ENCODE measurements around the gene RFESD.

RFESD gene

DNA sequence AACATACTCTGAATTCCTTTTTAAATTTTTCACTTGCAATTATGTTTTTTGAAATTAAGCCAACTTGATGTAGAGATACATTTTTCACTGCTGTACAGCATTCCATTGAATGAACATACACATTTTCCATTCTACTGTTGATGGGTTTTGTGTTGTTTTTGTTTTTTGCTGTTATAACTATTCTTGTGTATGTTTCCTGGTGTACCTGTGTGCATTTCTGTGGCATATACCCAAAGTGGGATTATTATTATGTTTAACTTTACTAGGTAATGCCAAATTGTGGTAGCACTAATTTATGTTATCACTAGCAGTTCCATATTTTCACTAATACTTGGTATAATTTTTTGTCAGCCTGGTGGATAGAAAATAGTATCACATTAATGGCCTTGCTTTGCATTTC lies 2.7 kb downstream of the RFESD start:
- Histone ChIP-seq H3K36me3 (ENCODE audit: control insufficient read depth, insufficient read depth, low read length) (no peaks in the 10 kb centered on the region), H3K4me3 (ENCODE audit: low read length) (no peak overlapping the region)

DNA sequence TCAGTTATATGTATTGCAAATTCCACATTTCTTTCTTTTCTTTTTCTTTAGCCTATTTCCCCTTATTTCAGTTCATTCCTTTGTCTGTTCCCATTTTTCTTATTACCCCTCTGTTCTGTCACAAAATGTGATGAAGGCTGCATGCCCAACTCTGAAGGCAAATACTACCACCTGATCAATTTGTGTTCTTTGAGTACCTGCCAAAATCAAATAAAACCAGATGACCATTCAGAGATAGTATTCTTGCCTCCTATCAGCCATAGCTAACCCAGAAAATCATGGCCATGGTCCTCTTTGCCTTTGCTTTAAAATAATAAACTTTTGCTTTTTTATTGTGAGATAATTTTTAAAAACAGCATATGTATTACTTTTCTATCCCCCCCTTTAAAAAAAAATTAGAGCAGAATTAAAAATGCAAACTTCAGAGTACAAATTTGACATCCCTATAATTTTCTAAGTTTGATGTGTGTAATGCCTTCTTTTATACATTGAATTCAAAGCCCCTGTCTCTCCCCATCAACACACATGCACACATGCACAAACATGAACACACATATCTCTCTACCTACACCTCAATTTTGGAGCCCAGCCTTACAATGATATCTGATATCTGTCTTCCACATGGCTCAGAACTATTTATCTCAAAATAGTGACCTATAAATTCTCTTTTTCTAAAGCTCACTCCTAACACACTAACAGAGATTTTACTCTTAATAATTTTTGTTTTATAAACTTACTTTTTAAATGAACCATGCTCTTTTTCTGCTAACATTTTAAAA lies 3.5 kb downstream of the RFESD start:
- Histone ChIP-seq H3K9ac (ENCODE audit: low read length) (no peak overlapping the region), H3K36me3 (ENCODE audit: control insufficient read depth, insufficient read depth, low read length) (no peaks in the 10 kb centered on the region), H3K27me3 (ENCODE audit: control insufficient read depth, insufficient read depth, low read length) (no peaks in the 10 kb centered on the region), H3K4me3 (ENCODE audit: low read length) (no peak overlapping the region), H3K9me3 (ENCODE audit: control insufficient read depth, low read length) (no peaks in the 10 kb centered on the region), H3K4me1 (ENCODE audit: control insufficient read depth, insufficient read depth, low read length) (no peaks in the 10 kb centered on the region)

More for the DNA sequence above, 2.7 kb downstream of the RFESD start:
- H3K4me1 ChIP-seq (ENCODE audit: control insufficient read depth, insufficient read depth, low read length): no peaks in the 10 kb centered on the region
- no peaks in the 10 kb centered on the region for H3K9me3 ChIP-seq (ENCODE audit: control insufficient read depth, low read length)
- no peak overlapping the region for H3K9ac ChIP-seq (ENCODE audit: low read length)
- H3K27me3 ChIP-seq (ENCODE audit: control insufficient read depth, insufficient read depth, low read length): no peaks in the 10 kb centered on the region

DNA sequence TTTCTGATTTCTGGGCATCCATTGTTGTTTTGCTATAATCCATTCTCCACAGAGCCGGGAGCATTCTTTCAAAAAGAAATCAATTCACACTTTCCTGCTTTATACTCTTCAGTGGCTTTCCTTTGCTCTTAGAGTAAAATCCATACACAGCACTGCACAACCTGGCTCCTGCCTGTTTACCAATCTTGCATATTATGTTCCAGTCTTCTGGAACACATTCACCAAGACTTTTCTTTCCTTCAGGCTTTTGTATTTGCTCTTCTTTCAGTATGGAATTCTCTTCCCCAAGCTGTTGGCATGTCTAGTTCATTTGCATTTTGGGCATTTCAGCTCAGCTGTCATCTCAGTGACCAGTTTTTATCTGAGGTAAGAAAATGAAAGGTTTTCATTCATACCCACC lies 6.3 kb downstream of the RFESD start:
- H3K9me3 ChIP-seq (ENCODE audit: control insufficient read depth, low read length): no peaks in the 10 kb centered on the region
- H3K36me3 ChIP-seq (ENCODE audit: control insufficient read depth, insufficient read depth, low read length): no peaks in the 10 kb centered on the region
- H3K4me3 ChIP-seq (ENCODE audit: low read length): no peak overlapping the region

DNA sequence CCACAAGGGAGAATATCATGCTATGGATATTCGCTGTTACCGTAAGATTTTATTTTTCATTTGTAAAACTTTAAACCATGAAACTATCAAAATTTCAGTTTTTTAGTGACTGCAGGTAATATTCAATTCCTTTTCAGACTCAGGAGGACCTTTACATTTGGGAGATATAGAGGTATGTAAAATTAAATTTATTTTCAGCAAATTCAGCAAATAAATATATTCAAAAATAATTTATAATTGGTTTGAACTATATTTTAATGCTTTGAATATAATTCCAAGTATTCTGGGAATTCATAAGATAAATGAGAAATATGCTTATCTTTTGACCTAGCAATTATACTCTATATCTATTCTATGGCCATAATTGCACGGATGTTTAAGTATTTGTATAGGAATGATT lies 7.6 kb downstream of the RFESD start:
- no peaks in the 10 kb centered on the region for H3K36me3 ChIP-seq (ENCODE audit: control insufficient read depth, insufficient read depth, low read length)
- H3K9me3 ChIP-seq (ENCODE audit: control insufficient read depth, low read length): no peaks in the 10 kb centered on the region
- no peaks in the 10 kb centered on the region for H3K27me3 ChIP-seq (ENCODE audit: control insufficient read depth, insufficient read depth, low read length)
- H3K4me3 ChIP-seq (ENCODE audit: low read length): no peak overlapping the region
- H3K4me1 ChIP-seq (ENCODE audit: control insufficient read depth, insufficient read depth, low read length): no peaks in the 10 kb centered on the region
- H3K9ac ChIP-seq (ENCODE audit: low read length): no peak overlapping the region

More for the DNA sequence above, 6.3 kb downstream of the RFESD start:
- no peaks in the 10 kb centered on the region for H3K4me1 ChIP-seq (ENCODE audit: control insufficient read depth, insufficient read depth, low read length)
- H3K27me3 ChIP-seq (ENCODE audit: control insufficient read depth, insufficient read depth, low read length): no peaks in the 10 kb centered on the region
- H3K9ac ChIP-seq (ENCODE audit: low read length): no peak overlapping the region

DNA sequence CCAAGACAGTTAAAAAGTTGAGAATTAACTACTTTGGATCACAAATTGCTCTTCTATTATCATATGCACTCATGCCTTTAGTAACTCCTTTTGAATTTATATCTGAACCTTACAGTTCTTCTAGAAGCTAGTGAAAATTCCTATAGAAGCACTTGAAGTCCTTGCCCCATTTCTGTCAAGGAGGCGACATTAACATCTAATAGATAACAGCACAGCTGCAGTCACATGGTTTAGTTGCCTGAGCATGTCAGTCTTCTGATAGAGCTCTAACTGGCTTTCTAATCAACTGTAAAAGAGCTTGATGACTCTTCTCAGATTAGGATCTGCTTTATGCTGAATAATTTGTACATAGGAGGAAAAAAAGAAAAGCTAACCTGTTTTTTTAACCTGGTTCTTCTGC lies 9.0 kb downstream of the RFESD start:
- no peaks in the 10 kb centered on the region for H3K4me1 ChIP-seq (ENCODE audit: control insufficient read depth, insufficient read depth, low read length)
- H3K4me3 ChIP-seq (ENCODE audit: low read length): no peak overlapping the region

DNA sequence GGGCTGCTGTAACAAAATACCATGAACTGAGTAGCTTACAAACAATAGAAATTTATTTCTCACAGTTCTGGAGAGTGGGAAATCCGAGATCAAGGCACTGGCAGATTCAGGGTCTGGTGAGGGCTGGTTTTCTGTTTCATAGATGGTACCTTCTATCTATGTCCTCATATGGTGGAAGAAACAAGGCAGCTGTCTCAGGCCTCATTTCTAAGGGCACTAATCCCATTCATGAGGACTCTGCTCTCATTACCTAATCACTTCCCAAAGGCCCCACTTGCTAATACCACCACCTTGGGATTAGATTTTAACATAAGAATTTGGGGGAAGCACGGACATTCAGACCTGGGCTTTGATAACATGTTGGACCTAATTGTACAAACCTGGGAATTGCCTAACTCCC lies 13.5 kb downstream of the RFESD start:
- H3K27me3 ChIP-seq (ENCODE audit: control insufficient read depth, insufficient read depth, low read length): no peaks in the 10 kb centered on the region
- H3K9ac ChIP-seq (ENCODE audit: low read length): no peak overlapping the region
- H3K36me3 ChIP-seq (ENCODE audit: control insufficient read depth, insufficient read depth, low read length): no peaks in the 10 kb centered on the region
- H3K4me1 ChIP-seq (ENCODE audit: control insufficient read depth, insufficient read depth, low read length): no peaks in the 10 kb centered on the region
- H3K4me3 ChIP-seq (ENCODE audit: low read length): no peak overlapping the region
- H3K9me3 ChIP-seq (ENCODE audit: control insufficient read depth, low read length): no peaks in the 10 kb centered on the region

More for the DNA sequence above, 9.0 kb downstream of the RFESD start:
- Histone ChIP-seq H3K27me3 (ENCODE audit: control insufficient read depth, insufficient read depth, low read length) (no peaks in the 10 kb centered on the region), H3K9me3 (ENCODE audit: control insufficient read depth, low read length) (no peaks in the 10 kb centered on the region), H3K36me3 (ENCODE audit: control insufficient read depth, insufficient read depth, low read length) (no peaks in the 10 kb centered on the region), H3K9ac (ENCODE audit: low read length) (no peak overlapping the region)

DNA sequence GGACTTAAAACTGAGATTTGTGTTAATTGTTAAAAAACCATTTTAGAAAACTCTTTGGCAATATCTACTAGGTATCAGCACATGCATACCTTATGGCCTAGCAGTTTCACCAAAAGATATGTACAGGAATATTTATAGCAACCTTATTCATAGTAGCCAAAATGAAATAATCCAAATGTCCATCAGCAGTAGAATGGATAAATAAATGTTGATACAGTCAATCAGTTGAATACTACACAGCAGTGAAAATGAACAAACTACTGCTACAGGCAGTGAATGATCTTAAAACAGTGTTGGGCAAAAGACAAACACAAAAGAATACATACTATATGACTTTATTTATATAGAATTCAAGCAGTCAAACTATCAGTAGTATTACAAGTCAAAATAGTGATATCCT lies 16.4 kb downstream of the RFESD start:
- Histone ChIP-seq H3K4me1 (ENCODE audit: control insufficient read depth, insufficient read depth, low read length) (no peaks in the 10 kb centered on the region), H3K4me3 (ENCODE audit: low read length) (no peak overlapping the region), H3K9ac (ENCODE audit: low read length) (no peak overlapping the region), H3K9me3 (ENCODE audit: control insufficient read depth, low read length) (no peaks in the 10 kb centered on the region), H3K27me3 (ENCODE audit: control insufficient read depth, insufficient read depth, low read length) (no peaks in the 10 kb centered on the region), H3K36me3 (ENCODE audit: control insufficient read depth, insufficient read depth, low read length) (no peaks in the 10 kb centered on the region)

DNA sequence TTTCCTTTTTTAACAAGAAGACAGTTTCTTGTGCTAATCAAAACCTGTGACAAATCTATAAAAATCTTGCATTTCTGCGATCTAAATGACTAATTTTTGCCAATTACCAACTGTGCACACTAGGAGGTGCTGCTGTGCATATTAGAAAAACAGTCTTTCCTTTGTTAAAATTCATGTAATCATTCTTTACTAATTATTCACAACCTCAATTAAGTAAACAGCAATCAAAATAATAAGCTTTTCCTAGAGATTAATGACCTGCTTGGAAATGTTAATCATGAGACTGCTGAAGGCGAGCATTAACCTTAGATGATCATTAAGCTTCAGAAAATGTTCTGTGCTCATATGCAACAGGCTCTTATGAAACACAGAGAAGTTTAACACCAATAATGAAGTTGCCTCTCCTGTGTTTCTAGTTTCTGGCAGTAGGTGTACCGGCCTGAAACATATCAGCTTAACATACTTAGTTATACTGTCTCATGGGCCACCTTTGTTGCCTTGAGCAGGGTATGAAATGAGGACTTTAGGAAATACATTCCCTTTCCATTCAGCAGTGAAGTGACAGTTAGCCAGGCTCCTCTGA lies 17.7 kb downstream of the RFESD start:
- H3K9me3 ChIP-seq (ENCODE audit: control insufficient read depth, low read length): no peaks in the 10 kb centered on the region
- H3K36me3 ChIP-seq (ENCODE audit: control insufficient read depth, insufficient read depth, low read length): no peaks in the 10 kb centered on the region
- H3K4me1 ChIP-seq (ENCODE audit: control insufficient read depth, insufficient read depth, low read length): peaks cover 2% of the 10 kb centered on the region
- no peak overlapping the region for H3K9ac ChIP-seq (ENCODE audit: low read length)
- H3K4me3 ChIP-seq (ENCODE audit: low read length): no peak overlapping the region
- no peaks in the 10 kb centered on the region for H3K27me3 ChIP-seq (ENCODE audit: control insufficient read depth, insufficient read depth, low read length)

DNA sequence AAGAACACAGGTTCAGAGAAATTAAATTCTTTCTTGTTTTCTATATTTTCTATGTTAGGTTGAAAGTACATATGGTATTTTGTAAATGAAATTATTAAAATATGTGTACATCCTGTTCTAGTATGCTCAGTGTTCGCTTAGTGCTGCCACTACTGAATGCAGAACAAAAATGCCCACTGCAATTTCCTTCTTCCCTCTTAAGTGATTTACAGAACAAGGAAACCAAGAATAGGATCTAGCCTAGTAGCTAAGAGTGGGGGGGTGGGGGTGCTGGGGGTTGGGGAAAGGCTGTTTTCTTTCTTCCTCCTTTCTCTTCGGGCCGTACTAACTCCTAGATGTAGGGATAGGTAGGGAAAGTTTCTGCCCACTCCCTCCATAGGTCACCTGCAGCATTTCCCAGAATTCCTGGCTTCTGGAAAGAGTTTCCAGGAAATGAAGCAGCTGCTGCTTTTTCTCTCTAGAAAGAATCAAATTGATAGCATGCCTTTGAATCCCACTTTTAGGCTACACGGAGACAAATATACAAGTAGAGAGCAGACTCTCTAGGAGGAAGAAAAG lies 20.6 kb downstream of the RFESD start:
- Histone ChIP-seq H3K27me3 (ENCODE audit: control insufficient read depth, insufficient read depth, low read length) (no peaks in the 10 kb centered on the region), H3K4me3 (ENCODE audit: low read length) (no peak overlapping the region), H3K9me3 (ENCODE audit: control insufficient read depth, low read length) (no peaks in the 10 kb centered on the region), H3K36me3 (ENCODE audit: control insufficient read depth, insufficient read depth, low read length) (no peaks in the 10 kb centered on the region), H3K9ac (ENCODE audit: low read length) (no peak overlapping the region), H3K4me1 (ENCODE audit: control insufficient read depth, insufficient read depth, low read length) (peaks cover 3% of the 10 kb centered on the region)

DNA sequence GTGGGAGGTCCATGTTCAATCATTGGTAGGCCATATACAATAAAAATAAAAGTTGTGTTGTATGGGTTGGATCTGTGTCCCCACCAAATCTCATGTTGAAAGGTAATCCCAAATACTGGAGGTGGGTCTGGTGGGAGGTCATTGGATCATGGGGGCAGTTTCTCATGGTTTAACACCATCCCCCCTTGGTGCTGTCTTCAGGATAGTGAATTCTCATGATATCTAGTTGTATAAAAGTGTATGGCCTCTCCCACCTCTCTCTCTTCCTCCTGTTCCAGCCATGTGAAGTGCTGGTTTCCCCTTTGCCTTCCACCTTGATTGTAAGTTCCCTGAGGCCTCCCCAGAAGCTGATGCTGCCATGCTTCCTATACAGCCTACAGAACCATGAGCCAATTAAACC lies 21.1 kb downstream of the RFESD start:
- Histone ChIP-seq H3K27me3 (ENCODE audit: control insufficient read depth, insufficient read depth, low read length) (no peaks in the 10 kb centered on the region), H3K9ac (ENCODE audit: low read length) (no peak overlapping the region), H3K4me3 (ENCODE audit: low read length) (no peak overlapping the region), H3K4me1 (ENCODE audit: control insufficient read depth, insufficient read depth, low read length) (peaks cover 3% of the 10 kb centered on the region), H3K9me3 (ENCODE audit: control insufficient read depth, low read length) (no peaks in the 10 kb centered on the region), H3K36me3 (ENCODE audit: control insufficient read depth, insufficient read depth, low read length) (no peaks in the 10 kb centered on the region)

DNA sequence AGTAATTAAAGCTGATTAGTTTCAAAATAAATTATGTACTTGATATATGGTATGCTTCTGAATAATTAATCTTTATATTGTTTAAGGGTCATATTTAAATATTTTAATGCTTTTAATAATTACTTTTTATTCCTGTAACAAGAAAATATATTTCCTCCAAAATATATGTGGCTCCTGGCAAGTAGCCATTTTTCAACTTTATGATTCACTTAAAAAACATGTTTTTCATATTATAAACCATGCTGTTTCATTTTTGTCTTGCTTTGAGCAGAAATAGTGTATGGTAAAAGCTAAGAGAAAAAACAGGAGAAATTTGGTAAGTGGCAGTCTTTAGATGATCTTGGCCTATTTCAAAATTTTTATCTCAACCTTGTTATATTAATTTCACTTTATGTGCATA lies 21.6 kb downstream of the RFESD start:
- H3K9me3 ChIP-seq (ENCODE audit: control insufficient read depth, low read length): no peaks in the 10 kb centered on the region
- no peak overlapping the region for H3K9ac ChIP-seq (ENCODE audit: low read length)
- H3K4me1 ChIP-seq (ENCODE audit: control insufficient read depth, insufficient read depth, low read length): peaks cover 3% of the 10 kb centered on the region

DNA sequence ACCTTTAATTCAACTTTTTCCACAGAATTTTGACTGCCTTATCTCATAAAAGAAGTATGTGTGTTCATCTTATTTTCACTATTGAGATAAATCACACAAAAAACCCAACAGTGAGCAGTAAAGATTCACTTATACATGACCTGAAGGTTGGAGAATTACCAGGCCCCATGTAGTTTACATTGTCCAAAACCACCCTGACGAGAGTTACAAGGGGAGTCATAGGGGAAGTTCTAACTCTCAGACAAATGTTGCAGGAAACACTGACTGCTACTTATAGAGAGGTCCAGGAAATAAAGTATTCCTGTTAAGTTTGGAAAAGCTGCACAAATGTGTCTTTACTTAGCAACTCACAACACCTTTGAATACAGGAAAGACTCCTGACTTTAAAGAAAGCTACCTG lies 22.2 kb downstream of the RFESD start:
- Histone ChIP-seq H3K4me1 (ENCODE audit: control insufficient read depth, insufficient read depth, low read length) (peaks cover 3% of the 10 kb centered on the region), H3K9ac (ENCODE audit: low read length) (no peak overlapping the region), H3K27me3 (ENCODE audit: control insufficient read depth, insufficient read depth, low read length) (no peaks in the 10 kb centered on the region), H3K4me3 (ENCODE audit: low read length) (no peak overlapping the region), H3K9me3 (ENCODE audit: control insufficient read depth, low read length) (no peaks in the 10 kb centered on the region), H3K36me3 (ENCODE audit: control insufficient read depth, insufficient read depth, low read length) (no peaks in the 10 kb centered on the region)

More for the DNA sequence above, 21.6 kb downstream of the RFESD start:
- Histone ChIP-seq H3K36me3 (ENCODE audit: control insufficient read depth, insufficient read depth, low read length) (no peaks in the 10 kb centered on the region), H3K27me3 (ENCODE audit: control insufficient read depth, insufficient read depth, low read length) (no peaks in the 10 kb centered on the region), H3K4me3 (ENCODE audit: low read length) (no peak overlapping the region)

All from mucosa of stomach (tissue), 1 donor.